Chondrocyte (in vitro differentiated cells): Measurements from ENCODE around the gene SDHB. TPM values are rescaled to one million over a fixed set of nuclear protein-coding genes. Genes with fewer than 3 reads are reported as not detected.
A peak's percentile ranks its signal among the peaks of the same experiment; 100 is the strongest.

Experiments used
- DNase-seq: peaks from one replicate; pipeline ENCODE4 v3.0.0; 2021; ENCODE audit warnings: mixed read lengths, low spot score
- H3K27ac Mint-ChIP-seq: one replicate; pipeline ENCODE4 v1.8.0; 2021; ENCODE audit warnings: mild to moderate bottlenecking, moderate library complexity, mixed read lengths; ENCODE audit not compliant: unreplicated experiment
- H3K27me3 Mint-ChIP-seq: 2 replicates; pipeline ENCODE4 v1.8.0; 2021; ENCODE audit warnings: low read depth, mixed read lengths
- H3K36me3 Mint-ChIP-seq: 2 replicates; pipeline ENCODE4 v1.8.0; 2021; ENCODE audit warnings: low read depth, mixed read lengths
- H3K4me1 Mint-ChIP-seq: 2 replicates; pipeline ENCODE4 v1.8.0; 2021; ENCODE audit warnings: low read depth, mild to moderate bottlenecking, mixed read lengths
- H3K4me3 Mint-ChIP-seq: one replicate; pipeline ENCODE4 v1.8.0; 2021; ENCODE audit warnings: mild to moderate bottlenecking, moderate library complexity, mixed read lengths; ENCODE audit not compliant: unreplicated experiment
- H3K9me3 Mint-ChIP-seq: 2 replicates; pipeline ENCODE4 v1.8.0; 2021; ENCODE audit warnings: low read depth, mixed read lengths
- CTCF ChIP-seq: fragments of 200-600 bp; sonication (generic); IDR thresholded peaks from 2 replicates; pipeline ENCODE4 v1.5.0; 2021; ENCODE audit warnings: antibody characterized with exemption, mild to moderate bottlenecking, moderate library complexity
- total RNA-seq: library from RNA; stranded (reverse); gene quantifications from 3 replicates; pipeline ENCODE4 v1.2.1, GENCODE V29; 2021

SDHB gene
- total RNA-seq, 1 donor from 2014 or later, result 54.7 TPM

DNA sequence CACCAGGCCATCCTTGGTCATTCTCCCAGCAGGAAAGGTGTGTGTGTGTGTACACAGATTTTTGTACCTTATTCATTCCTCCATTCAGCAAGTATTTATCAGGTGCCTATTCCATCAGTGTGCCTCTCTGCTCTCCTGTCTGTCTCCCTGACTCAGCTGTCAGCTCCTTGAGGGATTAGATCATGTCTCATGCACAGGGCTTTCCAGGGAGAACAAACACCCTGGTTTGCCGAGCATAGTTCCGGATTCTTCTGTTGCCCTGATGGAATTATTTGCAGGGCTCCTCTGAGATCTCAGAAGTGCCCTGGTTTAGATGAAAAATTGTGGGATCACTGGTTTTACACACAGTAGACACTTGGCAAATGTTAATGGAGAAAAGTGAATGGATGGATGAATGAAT, 8.1 kb upstream of the SDHB start:
- Mint-ChIP-seq H3K27ac (no peak overlapping the region), H3K36me3 (no peaks in the 10 kb centered on the region)
- no peak for TF ChIP-seq CTCF

GRCh38 chr1:17061486-17061885, 7.7 kb upstream of the SDHB start:
- peaks cover 4% of the 10 kb centered on the region for H3K27me3 Mint-ChIP-seq
- no peak for TF ChIP-seq CTCF

More for the DNA sequence above, 8.1 kb upstream of the SDHB start:
- H3K9me3 Mint-ChIP-seq, result no peaks in the 10 kb centered on the region
- DNase-seq, result no peak
- H3K4me3 Mint-ChIP-seq, result no peak overlapping the region
- peaks cover 16% of the 10 kb centered on the region for H3K4me1 Mint-ChIP-seq
- peaks cover 4% of the 10 kb centered on the region for H3K27me3 Mint-ChIP-seq

DNA sequence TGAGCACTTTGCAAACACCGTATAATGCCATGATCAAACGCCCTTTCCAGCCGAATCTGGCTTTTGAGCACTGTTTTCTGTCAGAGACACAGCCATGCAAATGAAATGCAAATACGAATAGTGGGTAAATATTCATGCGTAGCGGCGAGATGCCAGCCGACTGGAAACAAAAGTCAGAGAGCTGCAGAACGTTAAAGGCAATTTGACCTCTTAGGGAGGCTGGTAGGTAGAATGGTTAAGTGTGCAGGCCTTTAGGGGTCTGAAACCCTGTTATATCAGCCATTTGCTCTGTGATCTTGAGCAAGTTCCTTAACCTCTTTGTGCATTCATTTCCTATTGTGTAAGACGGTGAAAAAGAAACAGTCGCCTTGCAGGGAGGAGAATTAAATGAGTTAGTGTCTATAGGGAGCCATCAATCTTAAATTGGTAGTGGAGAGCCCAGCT, 6.5 kb upstream of the SDHB start:
- Mint-ChIP-seq H3K4me1 (peaks cover 16% of the 10 kb centered on the region), H3K27me3 (peaks cover 4% of the 10 kb centered on the region), H3K9me3 (no peaks in the 10 kb centered on the region), H3K27ac (no peak overlapping the region), H3K36me3 (no peaks in the 10 kb centered on the region), H3K4me3 (no peak overlapping the region)
- no peak for TF ChIP-seq CTCF
- no peak for DNase-seq

More at GRCh38 chr1:17061486-17061885, 7.7 kb upstream of the SDHB start:
- Mint-ChIP-seq H3K4me1 (peaks cover 16% of the 10 kb centered on the region), H3K4me3 (no peak overlapping the region), H3K27ac (no peak overlapping the region), H3K36me3 (no peaks in the 10 kb centered on the region), H3K9me3 (no peaks in the 10 kb centered on the region)
- DNase-seq, result no peak

- no peak overlapping the region for H3K27ac Mint-ChIP-seq
- no peak overlapping the region for H3K4me3 Mint-ChIP-seq
- no peaks in the 10 kb centered on the region for H3K9me3 Mint-ChIP-seq
- TF ChIP-seq CTCF, result peak; percentile 87
- no peaks in the 10 kb centered on the region for H3K36me3 Mint-ChIP-seq
- peaks cover 16% of the 10 kb centered on the region for H3K4me1 Mint-ChIP-seq
- DNase-seq, result no peak
- peaks cover 4% of the 10 kb centered on the region for H3K27me3 Mint-ChIP-seq
Observed at GRCh38 chr1:17059391-17060305, 5.8 kb upstream of the SDHB start.

GRCh38 chr1:17056551-17056950, 2.7 kb upstream of the SDHB start:
- H3K36me3 Mint-ChIP-seq, result no peaks in the 10 kb centered on the region
- no peak overlapping the region for H3K27ac Mint-ChIP-seq
- no peaks in the 10 kb centered on the region for H3K9me3 Mint-ChIP-seq
- no peak for TF ChIP-seq CTCF
- peaks cover 4% of the 10 kb centered on the region for H3K27me3 Mint-ChIP-seq
- DNase-seq, result no peak
- peaks cover 20% of the 10 kb centered on the region for H3K4me1 Mint-ChIP-seq
- H3K4me3 Mint-ChIP-seq, result no peak overlapping the region
